SU-DHL-6 (cell line): ENCODE results near the gene RAP1GAP.

Experiments used
- CTCF ChIP-seq: fragments of 200-600 bp; sonication (generic); IDR thresholded peaks from one replicate; pipeline ENCODE4 v1.5.1; 2017; ENCODE audit warnings: antibody characterized with exemption, mild to moderate bottlenecking, low read length, moderate library complexity; ENCODE audit not compliant: insufficient read depth, poor library complexity, severe bottlenecking
- EZH2phosphoT487 ChIP-seq: fragments of 200-600 bp; sonication (generic), shearing (Covaris generic); conservative IDR thresholded peaks from 2 replicates; pipeline ENCODE4 v1.6.1; 2018; ENCODE audit warnings: mild to moderate bottlenecking, antibody characterized with exemption, low read length, moderate library complexity, mixed read lengths

- TF ChIP-seq CTCF (no peak), EZH2phosphoT487 (no peak)
Observed at GRCh38 chr1:21552715-21553114, 116.4 kb downstream of the RAP1GAP start.
